HepG2 (cell line): ENCODE data around the gene ELAVL3. TPM values are rescaled to one million over a fixed set of nuclear protein-coding genes. Genes with fewer than 3 reads are reported as not detected.

Experiments
- ATAC-seq: fragments of 200-7000 bp; cut with Tn5 transposase; 3 replicates; pipeline ENCODE4 v1.9.1; 2020; ENCODE audit warnings: mild to moderate bottlenecking, moderate library complexity
- BruUV-seq: library from RNA; stranded (reverse); fragments of 400-500 nt; replicated peaks from 2 replicates; lab custom pipeline; 2021; lab: Mats Ljungman, UMichigan
- CTCF ChIA-PET: fragments of 300-600 bp; formaldehyde crosslinking; extraction: SDS; loops from one replicate; lab custom pipeline; 2021; ENCODE audit warnings: low total read pairs, inconsistent platforms, low intra/inter-chr PET ratio; lab: Yijun Ruan, JAX
- POLR2A ChIA-PET: fragments of 350-600 bp; sonication (Branson Sonifier 250); formaldehyde crosslinking; loops from one replicate; lab custom pipeline; 2020; ENCODE audit warnings: antibody characterized with exemption, inconsistent platforms; lab: Yijun Ruan, JAX
- DNase-seq: peaks from one replicate; pipeline ENCODE4 v3.0.0-alpha.2; 2015; ENCODE audit warnings: low spot score
- FAIRE-seq: peaks from 3 replicates; lab custom pipeline; 2011; peaks lifted over from hg19 to GRCh38; lab: Jason Lieb, UNC
- H2AFZ ChIP-seq: one replicate; pipeline ENCODE4 v1.6.1; 2011; ENCODE audit warnings: low read length, inconsistent platforms
- H3K27ac ChIP-seq: fragments of 300-600 bp; 3 replicates; pipeline ENCODE4 v1.8.0; 2011; ENCODE audit warnings: mixed run types, mild to moderate bottlenecking, mixed read lengths, low read length, inconsistent platforms; ENCODE audit not compliant: insufficient read depth; ENCODE audit errors: extremely low read length
- H3K27me3 ChIP-seq, 2 experiments: fragments of 200-600 bp in 1 of 2; 2 replicates in 1 of 2; 3 replicates in 1 of 2; pipeline versions ENCODE4 v1.6.0 to v1.8.0; 2011; ENCODE audit warnings: low read length in 2 of 2, mild to moderate bottlenecking in 2 of 2, moderate library complexity in 2 of 2, inconsistent platforms in 1 of 2; ENCODE audit not compliant: insufficient read depth in 2 of 2, control insufficient read depth in 1 of 2
- H3K36me3 ChIP-seq, 2 experiments: fragments of 200-600 bp in 1 of 2; replicated peaks in 1 of 2; 2 replicates in 1 of 2; 3 replicates in 1 of 2; pipeline versions ENCODE4 v1.5.1 to v1.8.0; 2011; ENCODE audit warnings: low read length in 2 of 2, inconsistent platforms in 1 of 2; ENCODE audit not compliant: insufficient read depth in 2 of 2, control insufficient read depth in 1 of 2
- H3K4me1 ChIP-seq: 2 replicates; pipeline ENCODE4 v1.5.1; 2012; ENCODE audit warnings: low read length, inconsistent platforms; ENCODE audit not compliant: insufficient read depth
- H3K4me2 ChIP-seq: 2 replicates; pipeline ENCODE4 v1.6.0; 2011; ENCODE audit warnings: low read depth, low read length, inconsistent platforms
- H3K4me3 ChIP-seq, 3 experiments: fragments of 200-600 bp in 1 of 3; sonication (generic), shearing (Covaris generic) in 1 of 3; replicated peaks in 1 of 3; 2 replicates each; pipeline ENCODE4 v1.5.1; 2011 to 2016; ENCODE audit warnings: low read length in 3 of 3, inconsistent platforms in 2 of 3, low read depth in 2 of 3, mild to moderate bottlenecking in 2 of 3, control low read depth in 1 of 3, mixed read lengths in 1 of 3; ENCODE audit not compliant: insufficient read depth in 1 of 3
- H3K79me2 ChIP-seq: one replicate; pipeline ENCODE4 v1.6.1; 2011; ENCODE audit warnings: low read length, inconsistent platforms; ENCODE audit not compliant: insufficient read depth
- H3K9ac ChIP-seq: 2 replicates; pipeline ENCODE4 v1.6.0; 2011; ENCODE audit warnings: mild to moderate bottlenecking, low read depth, low read length, inconsistent platforms; ENCODE audit not compliant: insufficient read depth
- H3K9me3 ChIP-seq: 2 replicates; pipeline ENCODE4 v1.5.1; 2012; ENCODE audit warnings: mild to moderate bottlenecking, low read length
- H4K20me1 ChIP-seq: 2 replicates; pipeline ENCODE4 v1.6.0; 2011; ENCODE audit warnings: inconsistent platforms, mild to moderate bottlenecking, low read length, moderate library complexity; ENCODE audit not compliant: insufficient read depth
- HDAC1 ChIP-seq: sonication (generic); formaldehyde crosslinking; IDR thresholded peaks from 2 replicates; pipeline ENCODE4 v1.5.1; 2020; ENCODE audit warnings: mild to moderate bottlenecking, missing genetic modification reagents
- IKZF1 ChIP-seq: fragments of 450-650 bp; IDR thresholded peaks from 2 replicates; pipeline ENCODE4 v1.7.1; 2016
- ISX ChIP-seq: sonication (generic); formaldehyde crosslinking; conservative IDR thresholded peaks from 2 replicates; pipeline ENCODE4 v1.5.0; 2020; ENCODE audit warnings: missing genetic modification reagents
- RFX1 ChIP-seq: fragments of 450-650 bp; IDR thresholded peaks from 2 replicates; pipeline ENCODE4 v1.6.1; 2017
- RFX5 ChIP-seq: IDR thresholded peaks from 2 replicates; pipeline ENCODE4 v1.6.1; 2011; ENCODE audit warnings: low read depth, low read length, improper control_type of control experiment
- U2AF1 ChIP-seq: fragments of 200-400 bp; formaldehyde crosslinking; optimal IDR thresholded peaks from 2 replicates; pipeline ENCODE3; 2017; ENCODE audit warnings: mild to moderate bottlenecking, low read depth, low read length
- ZNF652 ChIP-seq: IDR thresholded peaks from 2 replicates; pipeline ENCODE4 v1.6.1; 2016; ENCODE audit warnings: low read depth, borderline replicate concordance
- ZNF775 ChIP-seq: sonication (generic); formaldehyde crosslinking; IDR thresholded peaks from 2 replicates; pipeline ENCODE4 v1.4.0; 2020; ENCODE audit warnings: missing genetic modification reagents, mild to moderate bottlenecking, moderate library complexity, borderline replicate concordance
- WGBS: methylation state at CpG from one replicate; pipeline ENCODE4 v1.1.6; 2017; ENCODE audit warnings: low lambda C conversion rate; 5-methylcytosine and 5-hydroxymethylcytosine counted together
- in situ Hi-C: cut with HindIII; loops from 2 replicates; pipeline ENCODE4 v1.10.0; 2017; ENCODE audit warnings: low pct_unique_long_range_greater_than_20kb; ENCODE audit not compliant: extremely low pct_ligation_motif_present
- intact Hi-C: fragments of 100-400 bp; cut with micrococcal nuclease; formaldehyde crosslinking; loops from one replicate; pipeline ENCODE4 v1.10.0; 2022; ENCODE audit not compliant: unreplicated experiment
- polyA plus RNA-seq, 8 experiments: library from polyadenylated mRNA; depleted of rRNA in 3 of 8; stranded (reverse) in 7 of 8; unstranded in 1 of 8; fragments of >200 nt; fragmentation: Illumina TruSeq in 4 of 8; extraction: Trizol in 4 of 8; gene quantifications; 2 replicates each; pipeline versions ENCODE4 v1.2.1 to v1.2.3, GENCODE V29; 2011 to 2016; ENCODE audit warnings: low read depth in 4 of 8, missing spikeins in 1 of 8, mixed read lengths in 1 of 8; ENCODE audit not compliant: insufficient read depth in 1 of 8
- total RNA-seq, 5 experiments: library from RNA; depleted of rRNA; stranded (reverse); fragments of >200 nt; fragmentation: Illumina TruSeq; extraction: Trizol; gene quantifications; 2 replicates each; pipeline ENCODE4 v1.2.3, GENCODE V29; 2016; ENCODE audit warnings: low read depth in 1 of 5
- TF ChIP-seq, protein P1 (sequence below), 2 experiments: sonication (generic) in 1 of 2; formaldehyde crosslinking in 1 of 2; IDR thresholded peaks; 2 replicates each; pipeline versions ENCODE4 v1.5.1 to v1.6.1; 2011 to 2020; ENCODE audit warnings: borderline replicate concordance in 1 of 2, low read depth in 1 of 2, low read length in 1 of 2, mild to moderate bottlenecking in 1 of 2, missing genetic modification reagents in 1 of 2, moderate library complexity in 1 of 2
- TF ChIP-seq, protein P2 (sequence below): sonication (generic); formaldehyde crosslinking; IDR thresholded peaks from 2 replicates; pipeline ENCODE4 v1.5.1; 2020; ENCODE audit warnings: mild to moderate bottlenecking, missing genetic modification reagents, borderline replicate concordance
- TF ChIP-seq, protein P3 (sequence below): sonication (generic); formaldehyde crosslinking; IDR thresholded peaks from 2 replicates; pipeline ENCODE4 v1.4.0; 2020; ENCODE audit warnings: missing genetic modification reagents
- TF ChIP-seq, protein P4 (sequence below): sonication (generic); formaldehyde crosslinking; conservative IDR thresholded peaks from 2 replicates; pipeline ENCODE4 v1.8.0; 2022; ENCODE audit warnings: mild to moderate bottlenecking, moderate library complexity, missing genetic modification reagents

ELAVL3 gene
- total and polyA plus RNA-seq, 2 of the 13 experiments (the other 11 are each of a cell fraction or from before 2014, with no cell fraction given) = 0.03 TPM; not detected in 1

DNA sequence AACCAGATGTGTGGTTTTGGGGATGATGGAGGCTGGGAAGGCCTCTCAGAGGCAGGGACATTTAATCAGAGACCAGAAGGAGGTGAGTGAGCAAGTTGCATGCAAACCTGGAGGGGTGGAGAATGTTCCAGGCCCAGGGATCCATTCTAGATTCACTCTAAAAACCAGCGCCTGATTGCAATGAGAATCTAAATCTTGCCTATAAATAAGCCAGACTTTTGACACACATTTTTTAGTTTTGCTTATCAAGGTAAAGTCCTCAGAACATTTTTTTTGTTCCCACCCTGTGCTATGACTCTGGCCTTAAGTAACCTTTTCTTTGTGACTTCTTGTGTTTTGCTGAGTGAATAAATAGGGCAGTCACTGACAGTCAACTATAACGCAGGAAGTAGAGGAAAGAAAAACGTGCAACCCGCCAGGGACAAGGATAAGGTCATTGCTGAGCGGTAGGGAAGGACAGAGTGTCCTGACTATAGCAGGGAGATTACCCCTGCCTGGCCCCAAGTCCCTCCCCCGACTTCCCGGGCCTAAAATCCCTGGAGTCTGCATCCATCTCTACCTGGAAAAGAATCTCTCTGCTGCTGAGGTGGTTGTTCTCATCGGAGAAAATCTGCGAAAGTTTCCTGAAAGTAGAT lies 76.1 kb downstream of the ELAVL3 start:
- no peak overlapping the region for H3K9ac ChIP-seq
- H3K27ac ChIP-seq = no peak overlapping the region
- in situ Hi-C loops = no loop called here
- H3K27me3 ChIP-seq = no peaks in the 10 kb centered on the region
- no TSS peak for BruUV-seq
- FAIRE-seq (no peak), ATAC-seq (no peak), DNase-seq (no peak)
- H3K4me2 ChIP-seq = no peak overlapping the region
- no peaks in the 10 kb centered on the region for H3K9me3 ChIP-seq
- H3K36me3 ChIP-seq = no peaks in the 10 kb centered on the region
- CTCF ChIA-PET = no interaction called here
- no peaks in the 10 kb centered on the region for H3K4me1 ChIP-seq
- WGBS = 68% methylated on average over 9 of the region's 9 CpGs
- H2AFZ ChIP-seq = no peak overlapping the region
- no peaks in the 10 kb centered on the region for H3K79me2 ChIP-seq
- H3K4me3 ChIP-seq = no peak overlapping the region
- no peaks in the 10 kb centered on the region for H4K20me1 ChIP-seq
- intact Hi-C loops = no loop called here
- POLR2A ChIA-PET = no interaction called here
- TF ChIP-seq U2AF1 = no peak
- no peak for TF ChIP-seq ISX (CRISPR knock-in tag)
- TF ChIP-seq, protein P1, sequence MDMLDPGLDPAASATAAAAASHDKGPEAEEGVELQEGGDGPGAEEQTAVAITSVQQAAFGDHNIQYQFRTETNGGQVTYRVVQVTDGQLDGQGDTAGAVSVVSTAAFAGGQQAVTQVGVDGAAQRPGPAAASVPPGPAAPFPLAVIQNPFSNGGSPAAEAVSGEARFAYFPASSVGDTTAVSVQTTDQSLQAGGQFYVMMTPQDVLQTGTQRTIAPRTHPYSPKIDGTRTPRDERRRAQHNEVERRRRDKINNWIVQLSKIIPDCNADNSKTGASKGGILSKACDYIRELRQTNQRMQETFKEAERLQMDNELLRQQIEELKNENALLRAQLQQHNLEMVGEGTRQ (IDR thresholded peaks at IDR 0.05; ENCODE audit: low read depth, low read length) = no peak
- TF ChIP-seq, protein P1 (CRISPR knock-in tag; IDR thresholded peaks at IDR 0.05; ENCODE audit: borderline replicate concordance) = no peak
- TF ChIP-seq, protein P2, sequence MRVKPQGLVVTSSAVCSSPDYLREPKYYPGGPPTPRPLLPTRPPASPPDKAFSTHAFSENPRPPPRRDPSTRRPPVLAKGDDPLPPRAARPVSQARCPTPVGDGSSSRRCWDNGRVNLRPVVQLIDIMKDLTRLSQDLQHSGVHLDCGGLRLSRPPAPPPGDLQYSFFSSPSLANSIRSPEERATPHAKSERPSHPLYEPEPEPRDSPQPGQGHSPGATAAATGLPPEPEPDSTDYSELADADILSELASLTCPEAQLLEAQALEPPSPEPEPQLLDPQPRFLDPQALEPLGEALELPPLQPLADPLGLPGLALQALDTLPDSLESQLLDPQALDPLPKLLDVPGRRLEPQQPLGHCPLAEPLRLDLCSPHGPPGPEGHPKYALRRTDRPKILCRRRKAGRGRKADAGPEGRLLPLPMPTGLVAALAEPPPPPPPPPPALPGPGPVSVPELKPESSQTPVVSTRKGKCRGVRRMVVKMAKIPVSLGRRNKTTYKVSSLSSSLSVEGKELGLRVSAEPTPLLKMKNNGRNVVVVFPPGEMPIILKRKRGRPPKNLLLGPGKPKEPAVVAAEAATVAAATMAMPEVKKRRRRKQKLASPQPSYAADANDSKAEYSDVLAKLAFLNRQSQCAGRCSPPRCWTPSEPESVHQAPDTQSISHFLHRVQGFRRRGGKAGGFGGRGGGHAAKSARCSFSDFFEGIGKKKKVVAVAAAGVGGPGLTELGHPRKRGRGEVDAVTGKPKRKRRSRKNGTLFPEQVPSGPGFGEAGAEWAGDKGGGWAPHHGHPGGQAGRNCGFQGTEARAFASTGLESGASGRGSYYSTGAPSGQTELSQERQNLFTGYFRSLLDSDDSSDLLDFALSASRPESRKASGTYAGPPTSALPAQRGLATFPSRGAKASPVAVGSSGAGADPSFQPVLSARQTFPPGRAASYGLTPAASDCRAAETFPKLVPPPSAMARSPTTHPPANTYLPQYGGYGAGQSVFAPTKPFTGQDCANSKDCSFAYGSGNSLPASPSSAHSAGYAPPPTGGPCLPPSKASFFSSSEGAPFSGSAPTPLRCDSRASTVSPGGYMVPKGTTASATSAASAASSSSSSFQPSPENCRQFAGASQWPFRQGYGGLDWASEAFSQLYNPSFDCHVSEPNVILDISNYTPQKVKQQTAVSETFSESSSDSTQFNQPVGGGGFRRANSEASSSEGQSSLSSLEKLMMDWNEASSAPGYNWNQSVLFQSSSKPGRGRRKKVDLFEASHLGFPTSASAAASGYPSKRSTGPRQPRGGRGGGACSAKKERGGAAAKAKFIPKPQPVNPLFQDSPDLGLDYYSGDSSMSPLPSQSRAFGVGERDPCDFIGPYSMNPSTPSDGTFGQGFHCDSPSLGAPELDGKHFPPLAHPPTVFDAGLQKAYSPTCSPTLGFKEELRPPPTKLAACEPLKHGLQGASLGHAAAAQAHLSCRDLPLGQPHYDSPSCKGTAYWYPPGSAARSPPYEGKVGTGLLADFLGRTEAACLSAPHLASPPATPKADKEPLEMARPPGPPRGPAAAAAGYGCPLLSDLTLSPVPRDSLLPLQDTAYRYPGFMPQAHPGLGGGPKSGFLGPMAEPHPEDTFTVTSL = no peak
- no peak for TF ChIP-seq IKZF1
- TF ChIP-seq, protein P3, sequence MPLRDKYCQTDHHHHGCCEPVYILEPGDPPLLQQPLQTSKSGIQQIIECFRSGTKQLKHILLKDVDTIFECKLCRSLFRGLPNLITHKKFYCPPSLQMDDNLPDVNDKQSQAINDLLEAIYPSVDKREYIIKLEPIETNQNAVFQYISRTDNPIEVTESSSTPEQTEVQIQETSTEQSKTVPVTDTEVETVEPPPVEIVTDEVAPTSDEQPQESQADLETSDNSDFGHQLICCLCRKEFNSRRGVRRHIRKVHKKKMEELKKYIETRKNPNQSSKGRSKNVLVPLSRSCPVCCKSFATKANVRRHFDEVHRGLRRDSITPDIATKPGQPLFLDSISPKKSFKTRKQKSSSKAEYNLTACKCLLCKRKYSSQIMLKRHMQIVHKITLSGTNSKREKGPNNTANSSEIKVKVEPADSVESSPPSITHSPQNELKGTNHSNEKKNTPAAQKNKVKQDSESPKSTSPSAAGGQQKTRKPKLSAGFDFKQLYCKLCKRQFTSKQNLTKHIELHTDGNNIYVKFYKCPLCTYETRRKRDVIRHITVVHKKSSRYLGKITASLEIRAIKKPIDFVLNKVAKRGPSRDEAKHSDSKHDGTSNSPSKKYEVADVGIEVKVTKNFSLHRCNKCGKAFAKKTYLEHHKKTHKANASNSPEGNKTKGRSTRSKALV (CRISPR knock-in tag) = no peak
- no peak for TF ChIP-seq ZNF775 (CRISPR knock-in tag)
- TF ChIP-seq RFX1 = no peak
- no peak for TF ChIP-seq HDAC1
- TF ChIP-seq, protein P4, sequence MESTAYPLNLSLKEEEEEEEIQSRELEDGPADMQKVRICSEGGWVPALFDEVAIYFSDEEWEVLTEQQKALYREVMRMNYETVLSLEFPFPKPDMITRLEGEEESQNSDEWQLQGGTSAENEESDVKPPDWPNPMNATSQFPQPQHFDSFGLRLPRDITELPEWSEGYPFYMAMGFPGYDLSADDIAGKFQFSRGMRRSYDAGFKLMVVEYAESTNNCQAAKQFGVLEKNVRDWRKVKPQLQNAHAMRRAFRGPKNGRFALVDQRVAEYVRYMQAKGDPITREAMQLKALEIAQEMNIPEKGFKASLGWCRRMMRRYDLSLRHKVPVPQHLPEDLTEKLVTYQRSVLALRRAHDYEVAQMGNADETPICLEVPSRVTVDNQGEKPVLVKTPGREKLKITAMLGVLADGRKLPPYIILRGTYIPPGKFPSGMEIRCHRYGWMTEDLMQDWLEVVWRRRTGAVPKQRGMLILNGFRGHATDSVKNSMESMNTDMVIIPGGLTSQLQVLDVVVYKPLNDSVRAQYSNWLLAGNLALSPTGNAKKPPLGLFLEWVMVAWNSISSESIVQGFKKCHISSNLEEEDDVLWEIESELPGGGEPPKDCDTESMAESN (CRISPR knock-in tag) = no peak
- no peak for TF ChIP-seq ZNF652
- TF ChIP-seq RFX5 = no peak
